ENCODE data around the gene EPS15. TPM values are rescaled to one million over a fixed set of nuclear protein-coding genes. Genes with fewer than 3 reads are reported as not detected.

EPS15 gene
- total and polyA plus RNA-seq, 4 donors: 8.8 to 52.1 (median 19.1) TPM

DNA sequence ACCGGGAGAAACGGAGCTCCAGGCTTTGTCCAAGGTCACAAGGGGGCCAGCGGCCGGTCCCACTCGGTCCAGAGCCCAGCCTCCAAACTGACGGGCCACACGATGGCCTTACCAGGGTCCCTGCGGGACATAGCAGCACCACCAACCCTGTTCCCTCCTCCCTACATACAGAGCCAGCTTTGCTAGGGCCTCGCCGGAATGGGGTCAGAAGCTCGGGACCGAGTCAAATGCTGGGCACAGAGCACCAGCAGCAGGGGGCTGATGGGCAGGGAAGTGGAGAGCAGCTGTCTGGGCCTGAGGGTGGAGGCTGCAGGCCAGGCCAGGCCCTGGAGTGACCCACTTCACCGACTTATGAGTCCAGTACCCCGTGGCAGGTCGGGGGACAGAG is 173.8 kb downstream of the EPS15 start:
- DNase-seq (ENCODE audit: low spot score): no peak
- Histone ChIP-seq H3K36me3 (ENCODE audit: control insufficient read depth in 4 of 4, insufficient read depth in 3 of 4, low read depth in 1 of 4, low read length in 3 of 4) (no peaks in the 10 kb centered on the region), H3K9me3 (ENCODE audit: control insufficient read depth in 4 of 4, low read length in 3 of 4) (no peaks in the 10 kb centered on the region), H3K9ac (ENCODE audit: low read depth in 1 of 2, low read length in 2 of 2) (no peak overlapping the region), H3K27me3 (ENCODE audit: control insufficient read depth in 4 of 4, insufficient read depth in 4 of 4, low read length in 3 of 4) (peaks cover 0 to 4% (median 0%) of the 10 kb centered on the region in 4 donors), H3K4me3 (ENCODE audit: low read depth in 1 of 3, low read length in 3 of 3) (peak overlapping the region in 1 of 3 donors; percentile 36), H3K4me1 (ENCODE audit: control insufficient read depth in 4 of 4, insufficient read depth in 4 of 4, low read length in 3 of 4) (peaks cover 0 to 8% (median 5%) of the 10 kb centered on the region in 4 donors), H3K27ac (ENCODE audit: low read depth in 1 of 2, low read length in 2 of 2) (no peak overlapping the region)
- 56% methylated on average over 15 of the region's 15 CpGs for WGBS
- TF ChIP-seq, protein P1, sequence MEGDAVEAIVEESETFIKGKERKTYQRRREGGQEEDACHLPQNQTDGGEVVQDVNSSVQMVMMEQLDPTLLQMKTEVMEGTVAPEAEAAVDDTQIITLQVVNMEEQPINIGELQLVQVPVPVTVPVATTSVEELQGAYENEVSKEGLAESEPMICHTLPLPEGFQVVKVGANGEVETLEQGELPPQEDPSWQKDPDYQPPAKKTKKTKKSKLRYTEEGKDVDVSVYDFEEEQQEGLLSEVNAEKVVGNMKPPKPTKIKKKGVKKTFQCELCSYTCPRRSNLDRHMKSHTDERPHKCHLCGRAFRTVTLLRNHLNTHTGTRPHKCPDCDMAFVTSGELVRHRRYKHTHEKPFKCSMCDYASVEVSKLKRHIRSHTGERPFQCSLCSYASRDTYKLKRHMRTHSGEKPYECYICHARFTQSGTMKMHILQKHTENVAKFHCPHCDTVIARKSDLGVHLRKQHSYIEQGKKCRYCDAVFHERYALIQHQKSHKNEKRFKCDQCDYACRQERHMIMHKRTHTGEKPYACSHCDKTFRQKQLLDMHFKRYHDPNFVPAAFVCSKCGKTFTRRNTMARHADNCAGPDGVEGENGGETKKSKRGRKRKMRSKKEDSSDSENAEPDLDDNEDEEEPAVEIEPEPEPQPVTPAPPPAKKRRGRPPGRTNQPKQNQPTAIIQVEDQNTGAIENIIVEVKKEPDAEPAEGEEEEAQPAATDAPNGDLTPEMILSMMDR (IDR thresholded peaks at IDR 0.05; ENCODE audit: low read depth, low read length, missing input control): no peak
- TF ChIP-seq GABPA (IDR thresholded peaks at IDR 0.05 in 1 of 2, conservative IDR thresholded peaks at IDR 0.05 in 1 of 2): no peak
- TF ChIP-seq EGR1 (IDR thresholded peaks at IDR 0.05; ENCODE audit: low read depth in 2 of 2): no peak
- no peak for TF ChIP-seq RAD21 (IDR thresholded peaks at IDR 0.05)
- TF ChIP-seq, protein P2, sequence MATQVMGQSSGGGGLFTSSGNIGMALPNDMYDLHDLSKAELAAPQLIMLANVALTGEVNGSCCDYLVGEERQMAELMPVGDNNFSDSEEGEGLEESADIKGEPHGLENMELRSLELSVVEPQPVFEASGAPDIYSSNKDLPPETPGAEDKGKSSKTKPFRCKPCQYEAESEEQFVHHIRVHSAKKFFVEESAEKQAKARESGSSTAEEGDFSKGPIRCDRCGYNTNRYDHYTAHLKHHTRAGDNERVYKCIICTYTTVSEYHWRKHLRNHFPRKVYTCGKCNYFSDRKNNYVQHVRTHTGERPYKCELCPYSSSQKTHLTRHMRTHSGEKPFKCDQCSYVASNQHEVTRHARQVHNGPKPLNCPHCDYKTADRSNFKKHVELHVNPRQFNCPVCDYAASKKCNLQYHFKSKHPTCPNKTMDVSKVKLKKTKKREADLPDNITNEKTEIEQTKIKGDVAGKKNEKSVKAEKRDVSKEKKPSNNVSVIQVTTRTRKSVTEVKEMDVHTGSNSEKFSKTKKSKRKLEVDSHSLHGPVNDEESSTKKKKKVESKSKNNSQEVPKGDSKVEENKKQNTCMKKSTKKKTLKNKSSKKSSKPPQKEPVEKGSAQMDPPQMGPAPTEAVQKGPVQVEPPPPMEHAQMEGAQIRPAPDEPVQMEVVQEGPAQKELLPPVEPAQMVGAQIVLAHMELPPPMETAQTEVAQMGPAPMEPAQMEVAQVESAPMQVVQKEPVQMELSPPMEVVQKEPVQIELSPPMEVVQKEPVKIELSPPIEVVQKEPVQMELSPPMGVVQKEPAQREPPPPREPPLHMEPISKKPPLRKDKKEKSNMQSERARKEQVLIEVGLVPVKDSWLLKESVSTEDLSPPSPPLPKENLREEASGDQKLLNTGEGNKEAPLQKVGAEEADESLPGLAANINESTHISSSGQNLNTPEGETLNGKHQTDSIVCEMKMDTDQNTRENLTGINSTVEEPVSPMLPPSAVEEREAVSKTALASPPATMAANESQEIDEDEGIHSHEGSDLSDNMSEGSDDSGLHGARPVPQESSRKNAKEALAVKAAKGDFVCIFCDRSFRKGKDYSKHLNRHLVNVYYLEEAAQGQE (IDR thresholded peaks at IDR 0.05): no peak
- TF ChIP-seq SP1 (IDR thresholded peaks at IDR 0.05): no peak
- TF ChIP-seq TAF1 (conservative IDR thresholded peaks at IDR 0.05): no peak
- TF ChIP-seq JUND (IDR thresholded peaks at IDR 0.05): no peak
- no peak for TF ChIP-seq FOXA1 (IDR thresholded peaks at IDR 0.05)
- TF ChIP-seq, protein P3, sequence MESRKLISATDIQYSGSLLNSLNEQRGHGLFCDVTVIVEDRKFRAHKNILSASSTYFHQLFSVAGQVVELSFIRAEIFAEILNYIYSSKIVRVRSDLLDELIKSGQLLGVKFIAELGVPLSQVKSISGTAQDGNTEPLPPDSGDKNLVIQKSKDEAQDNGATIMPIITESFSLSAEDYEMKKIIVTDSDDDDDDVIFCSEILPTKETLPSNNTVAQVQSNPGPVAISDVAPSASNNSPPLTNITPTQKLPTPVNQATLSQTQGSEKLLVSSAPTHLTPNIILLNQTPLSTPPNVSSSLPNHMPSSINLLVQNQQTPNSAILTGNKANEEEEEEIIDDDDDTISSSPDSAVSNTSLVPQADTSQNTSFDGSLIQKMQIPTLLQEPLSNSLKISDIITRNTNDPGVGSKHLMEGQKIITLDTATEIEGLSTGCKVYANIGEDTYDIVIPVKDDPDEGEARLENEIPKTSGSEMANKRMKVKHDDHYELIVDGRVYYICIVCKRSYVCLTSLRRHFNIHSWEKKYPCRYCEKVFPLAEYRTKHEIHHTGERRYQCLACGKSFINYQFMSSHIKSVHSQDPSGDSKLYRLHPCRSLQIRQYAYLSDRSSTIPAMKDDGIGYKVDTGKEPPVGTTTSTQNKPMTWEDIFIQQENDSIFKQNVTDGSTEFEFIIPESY (IDR thresholded peaks at IDR 0.05): no peak
- no peak for TF ChIP-seq YY1 (IDR thresholded peaks at IDR 0.05)
- no peak for TF ChIP-seq RXRA (IDR thresholded peaks at IDR 0.05)
- TF ChIP-seq NR2F2 (IDR thresholded peaks at IDR 0.05): no peak
- TF ChIP-seq, protein P4, sequence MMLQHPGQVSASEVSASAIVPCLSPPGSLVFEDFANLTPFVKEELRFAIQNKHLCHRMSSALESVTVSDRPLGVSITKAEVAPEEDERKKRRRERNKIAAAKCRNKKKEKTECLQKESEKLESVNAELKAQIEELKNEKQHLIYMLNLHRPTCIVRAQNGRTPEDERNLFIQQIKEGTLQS (IDR thresholded peaks at IDR 0.05): no peak
- TF ChIP-seq FOXA2 (IDR thresholded peaks at IDR 0.05): no peak

DNA sequence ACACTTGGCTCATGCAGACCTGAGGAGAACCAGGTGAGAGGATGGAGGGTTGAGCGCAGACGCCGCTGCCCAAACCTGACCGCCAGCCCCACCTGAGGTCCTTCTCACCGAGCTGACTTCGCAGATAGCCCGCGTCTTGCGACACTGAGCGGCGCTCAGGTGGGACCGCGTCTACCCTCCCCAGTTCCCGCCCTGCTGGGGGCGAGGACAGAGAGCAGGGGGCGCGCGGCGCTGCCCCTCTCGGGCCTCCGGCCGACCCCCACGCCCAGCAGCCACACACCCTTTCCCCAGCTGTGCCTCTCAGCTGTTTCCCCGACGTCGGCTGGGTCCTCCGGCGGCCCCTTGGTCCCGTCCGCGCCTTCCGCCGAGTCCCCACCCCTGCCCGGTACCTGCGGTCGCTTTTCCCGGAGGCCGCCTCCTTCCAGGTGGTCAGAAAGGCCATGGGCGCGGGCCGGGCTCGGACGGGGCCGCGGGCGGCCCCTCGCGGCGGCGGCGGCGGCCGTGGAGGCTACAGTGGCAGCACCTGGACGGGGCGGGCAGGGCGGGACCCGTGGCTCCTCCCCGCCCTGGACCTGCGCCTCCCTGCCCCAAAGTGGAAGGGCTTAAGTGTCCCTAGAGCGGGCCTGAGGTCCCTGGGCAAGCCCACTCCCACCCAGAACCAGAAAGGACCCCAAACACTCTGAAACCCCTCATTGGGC is 174.3 kb downstream of the EPS15 start:
- Histone ChIP-seq H3K9ac (ENCODE audit: low read depth in 1 of 2, low read length in 2 of 2) (no peak overlapping the region), H3K27me3 (ENCODE audit: control insufficient read depth in 4 of 4, insufficient read depth in 4 of 4, low read length in 3 of 4) (peaks cover 0 to 4% (median 0%) of the 10 kb centered on the region in 4 donors), H3K36me3 (ENCODE audit: control insufficient read depth in 4 of 4, insufficient read depth in 3 of 4, low read depth in 1 of 4, low read length in 3 of 4) (no peaks in the 10 kb centered on the region), H3K27ac (ENCODE audit: low read depth in 1 of 2, low read length in 2 of 2) (no peak overlapping the region), H3K4me3 (ENCODE audit: low read depth in 1 of 3, low read length in 3 of 3) (peak overlapping the region in 1 of 3 donors; percentile 36), H3K9me3 (ENCODE audit: control insufficient read depth in 4 of 4, low read length in 3 of 4) (no peaks in the 10 kb centered on the region), H3K4me1 (ENCODE audit: control insufficient read depth in 4 of 4, insufficient read depth in 4 of 4, low read length in 3 of 4) (peaks cover 0 to 8% (median 5%) of the 10 kb centered on the region in 4 donors)
- no peak for DNase-seq (ENCODE audit: low spot score)
- 8% methylated on average over 60 of the region's 60 CpGs for WGBS
- TF ChIP-seq, protein P2 (IDR thresholded peaks at IDR 0.05): no peak
- no peak for TF ChIP-seq JUND (IDR thresholded peaks at IDR 0.05)
- TF ChIP-seq RAD21 (IDR thresholded peaks at IDR 0.05): no peak
- TF ChIP-seq FOXA1 (IDR thresholded peaks at IDR 0.05): no peak
- TF ChIP-seq, protein P1 (IDR thresholded peaks at IDR 0.05; ENCODE audit: low read depth, low read length, missing input control): no peak
- TF ChIP-seq, protein P5, sequence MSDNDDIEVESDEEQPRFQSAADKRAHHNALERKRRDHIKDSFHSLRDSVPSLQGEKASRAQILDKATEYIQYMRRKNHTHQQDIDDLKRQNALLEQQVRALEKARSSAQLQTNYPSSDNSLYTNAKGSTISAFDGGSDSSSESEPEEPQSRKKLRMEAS (IDR thresholded peaks at IDR 0.05): no peak
- no peak for TF ChIP-seq NR2F2 (IDR thresholded peaks at IDR 0.05)
- TF ChIP-seq, protein P4 (IDR thresholded peaks at IDR 0.05): no peak
- no peak for TF ChIP-seq EGR1 (IDR thresholded peaks at IDR 0.05; ENCODE audit: low read depth in 2 of 2)

Data from liver (tissue), 9 donors.